ENCODE data around the gene MGME1.

- TF ChIP-seq NFRKB (IDR thresholded peaks at IDR 0.05) (no peak), FOXA1 (IDR thresholded peaks at IDR 0.05) (no peak)
These were observed 38.9 kb downstream of the MGME1 start for GRCh38 chr20:18007534-18008292.
